GM19099 (cell line): ENCODE results near the gene TMEM219.

Experiments
- POLR2A ChIP-seq: IDR thresholded peaks from 3 replicates; pipeline ENCODE4 v1.6.1; 2011; ENCODE audit warnings: low read depth; ENCODE audit not compliant: insufficient read length; ENCODE audit errors: extremely low read depth

The TMEM219 gene

DNA sequence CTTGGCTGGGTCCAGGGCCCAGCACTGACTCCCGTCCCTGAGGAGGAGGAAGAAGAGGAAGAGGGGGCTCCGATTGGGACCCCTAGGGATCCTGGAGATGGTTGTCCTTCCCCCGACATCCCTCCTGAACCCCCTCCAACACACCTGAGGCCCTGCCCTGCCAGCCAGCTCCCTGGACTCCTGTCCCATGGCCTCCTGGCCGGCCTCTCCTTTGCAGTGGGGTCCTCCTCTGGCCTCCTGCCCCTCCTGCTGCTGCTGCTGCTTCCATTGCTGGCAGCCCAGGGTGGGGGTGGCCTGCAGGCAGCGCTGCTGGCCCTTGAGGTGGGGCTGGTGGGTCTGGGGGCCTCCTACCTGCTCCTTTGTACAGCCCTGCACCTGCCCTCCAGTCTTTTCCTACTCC, 25.1 kb downstream of the TMEM219 start:
- TF ChIP-seq POLR2A, result no peak

GRCh38 chr16:29987371-29988085, 25.6 kb downstream of the TMEM219 start:
- no peak for TF ChIP-seq POLR2A

DNA sequence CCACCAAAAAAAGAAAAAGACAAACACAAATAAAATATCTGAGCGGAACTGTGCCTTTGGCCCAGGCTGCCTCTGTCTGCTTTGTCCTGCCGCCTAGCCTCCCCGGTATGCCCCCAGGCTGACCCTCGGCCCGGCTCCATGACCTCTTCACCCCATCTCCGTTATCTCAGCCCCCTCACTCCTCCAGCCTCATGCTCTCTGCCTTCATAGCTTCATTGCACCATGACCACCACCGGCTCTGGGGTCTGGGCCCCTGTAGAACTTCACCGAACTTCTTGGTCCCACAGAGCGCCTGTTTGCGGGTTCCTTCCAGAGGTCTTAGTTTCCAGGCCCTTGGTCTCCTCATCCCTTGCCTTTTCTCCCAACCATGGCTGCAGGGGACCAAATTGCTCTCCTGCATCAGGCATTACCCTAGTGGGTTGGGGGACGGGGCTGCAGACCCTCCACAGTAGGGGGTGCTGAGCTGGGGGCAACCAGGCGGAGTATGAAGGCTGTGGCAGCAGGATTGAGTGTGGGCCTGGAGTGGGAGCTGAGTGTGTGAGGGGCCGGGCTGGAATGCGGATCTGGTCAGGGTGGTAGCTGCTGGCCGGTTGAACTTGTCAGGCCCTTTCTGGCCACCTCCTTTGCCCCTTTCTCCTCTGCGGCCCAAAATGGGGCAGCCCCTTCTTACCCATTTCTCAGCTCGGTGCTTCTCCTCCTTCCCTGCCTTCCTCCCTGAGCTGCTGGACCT, 26.6 kb downstream of the TMEM219 start:
- TF ChIP-seq POLR2A, result no peak

GRCh38 chr16:29989111-29989858, 27.4 kb downstream of the TMEM219 start:
- TF ChIP-seq POLR2A, result no peak

DNA sequence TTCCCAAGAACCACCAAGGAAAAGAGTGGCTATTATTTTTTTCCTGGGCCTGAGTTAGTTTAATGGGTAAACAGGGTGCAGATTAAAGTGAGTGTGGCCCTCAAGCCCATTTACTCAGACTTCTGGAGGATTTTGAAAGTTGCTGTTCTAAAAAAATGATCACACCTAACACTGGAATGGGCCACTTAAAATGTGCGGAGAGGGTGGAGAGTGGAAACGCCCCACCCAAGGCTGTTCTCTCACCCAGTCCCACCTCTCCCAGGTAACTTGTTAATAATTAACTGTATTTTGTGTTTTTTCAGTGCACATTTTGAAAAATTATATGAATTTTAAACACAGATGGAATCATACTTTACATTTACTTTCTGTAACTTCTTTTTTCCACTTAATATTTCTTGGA, 28.2 kb downstream of the TMEM219 start:
- TF ChIP-seq POLR2A, result no peak

GRCh38 chr16:29990883-29991570, 29.1 kb downstream of the TMEM219 start:
- TF ChIP-seq POLR2A, result no peak

GRCh38 chr16:29991571-29991904, 29.7 kb downstream of the TMEM219 start:
- TF ChIP-seq POLR2A, result no peak

- TF ChIP-seq POLR2A, result peak; percentile 0
Observed at GRCh38 chr16:29992344-29992967, 30.6 kb downstream of the TMEM219 start.

GRCh38 chr16:29993191-29993902, 31.5 kb downstream of the TMEM219 start:
- TF ChIP-seq POLR2A, result no peak

DNA sequence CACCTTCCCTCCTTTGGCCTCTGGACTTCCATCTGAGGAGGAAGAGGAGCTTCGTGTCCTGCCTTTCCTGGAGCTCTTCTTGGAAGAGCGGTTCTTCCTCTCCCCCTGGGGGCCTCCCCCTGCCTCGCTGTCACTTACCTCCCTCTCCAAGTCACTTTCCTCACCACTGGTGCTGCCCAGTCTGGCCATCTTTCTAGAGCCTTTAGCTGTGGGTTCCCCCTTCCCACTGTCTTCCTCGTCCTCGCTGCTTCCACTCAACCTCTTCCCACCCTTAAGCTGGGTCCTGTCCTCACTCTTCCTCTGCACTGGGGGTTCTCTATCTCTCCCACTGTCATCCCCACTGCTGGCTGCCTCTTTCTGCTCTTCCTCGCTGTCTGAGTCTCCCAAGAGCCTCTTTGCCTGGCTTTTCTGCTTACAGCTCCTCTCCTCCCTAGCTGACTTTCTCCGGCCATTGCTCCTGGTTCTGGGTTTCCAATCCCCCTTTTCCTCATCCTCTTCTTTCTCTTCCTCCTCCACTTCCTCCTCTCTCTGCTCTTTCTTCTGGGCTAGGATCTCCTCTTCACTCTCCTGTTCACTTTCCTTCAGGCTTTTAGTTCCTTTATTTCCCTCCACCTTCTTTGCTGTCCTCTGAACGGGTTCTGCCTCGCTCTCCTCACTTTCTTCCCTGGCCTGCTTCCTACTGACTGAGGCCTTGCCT, 32.2 kb downstream of the TMEM219 start:
- TF ChIP-seq POLR2A, result no peak

- TF ChIP-seq POLR2A, result no peak
Observed at GRCh38 chr16:29994600-29995323, 32.9 kb downstream of the TMEM219 start.

DNA sequence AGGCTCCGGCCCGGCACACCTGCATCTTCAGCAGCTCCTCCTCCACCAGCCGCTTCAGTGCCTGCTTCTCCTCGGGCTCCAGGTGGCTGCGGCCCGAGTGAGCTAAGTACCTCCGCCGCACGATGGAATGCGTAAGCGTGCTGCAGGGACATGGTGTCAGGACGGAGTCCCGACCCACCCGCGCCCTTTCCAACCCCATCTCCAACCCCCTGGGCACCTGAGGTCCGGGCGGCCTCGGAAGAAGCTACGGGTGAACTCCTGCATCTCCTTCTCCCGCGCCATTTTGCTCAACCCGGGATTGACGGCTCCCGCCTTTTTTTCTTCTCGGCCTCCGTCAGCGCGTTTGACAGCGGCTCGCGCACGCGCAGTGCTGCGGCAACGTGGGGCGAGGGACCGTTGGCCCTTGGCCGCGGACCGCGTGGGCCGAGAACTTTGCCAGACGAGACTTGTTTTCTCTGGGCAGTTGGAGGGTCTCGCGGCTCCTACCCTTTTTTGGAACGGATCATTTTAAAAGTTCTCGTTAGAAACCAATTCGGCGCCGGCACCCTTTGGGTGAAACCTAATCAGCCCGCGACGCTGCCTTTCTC, 33.5 kb downstream of the TMEM219 start, which contains the start of gene HIRIP3:
TSS of gene HIRIP3 (minus strand) at position 294 of the 587 bp plus-strand sequence. CDS start at position 282, 12 bp downstream.
- peak; percentile 62 for TF ChIP-seq POLR2A
